Erythroblast (primary cell): ENCODE results near the gene GABARAPL1.

Experiments
- GATA1 ChIP-seq: IDR thresholded peaks from 2 replicates; pipeline ENCODE4 v1.6.1; 2011; ENCODE audit warnings: low read depth, mild to moderate bottlenecking, control low read depth, low read length, moderate library complexity
- POLR2A ChIP-seq: IDR thresholded peaks from 2 replicates; pipeline ENCODE4 v1.6.1; 2011; ENCODE audit warnings: mild to moderate bottlenecking, low read length

DNA sequence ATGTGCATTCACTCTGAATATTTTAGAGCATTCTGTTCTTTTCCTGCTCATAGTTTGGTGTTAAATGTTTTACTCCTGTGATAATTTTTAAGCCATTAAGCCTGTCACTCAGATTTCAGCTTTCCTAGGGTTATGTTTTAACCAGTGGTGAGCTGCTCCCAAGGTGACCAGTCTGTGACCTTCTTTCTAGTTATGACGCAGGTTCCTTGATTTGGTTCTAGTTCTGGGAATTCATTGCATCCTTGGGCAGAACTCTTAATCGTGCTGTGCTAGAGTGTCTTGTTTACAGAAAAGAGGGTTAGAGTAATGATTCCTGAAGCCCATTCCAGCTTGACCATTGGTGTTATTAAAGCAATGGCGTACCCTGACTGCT lies 2.2 kb downstream of the GABARAPL1 start:
- no peak for TF ChIP-seq POLR2A
- TF ChIP-seq GATA1: no peak
